Fibroblast of upper back skin (primary cell): Measurements from ENCODE around the gene ELL2.

Experiments used
- DNase-seq: peaks from one replicate; pipeline ENCODE4 v3.0.0-alpha.2; 2013

ELL2 gene

GRCh38 chr5:95956021-95956899, 5.4 kb downstream of the ELL2 start:
- peak; percentile 75 for DNase-seq

DNA sequence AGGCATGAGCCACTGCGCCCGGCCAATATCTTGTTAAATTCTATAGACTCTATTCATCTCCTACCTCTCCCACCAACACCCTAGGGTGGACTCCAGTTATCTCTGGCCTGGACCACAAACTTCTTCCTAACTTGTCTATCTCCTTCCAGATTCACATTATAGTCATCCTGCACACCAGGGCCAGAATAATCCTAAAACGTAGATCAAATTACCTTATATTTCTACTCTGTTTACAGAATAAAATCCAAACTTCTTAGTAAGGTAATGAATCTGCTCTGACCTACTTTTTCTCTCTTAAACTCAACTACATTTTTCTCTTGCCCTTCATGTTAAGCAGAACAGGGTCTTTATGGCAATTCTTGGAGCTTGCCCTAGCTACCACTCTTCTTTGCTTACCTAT, 6.9 kb downstream of the ELL2 start:
- DNase-seq, result no peak

DNA sequence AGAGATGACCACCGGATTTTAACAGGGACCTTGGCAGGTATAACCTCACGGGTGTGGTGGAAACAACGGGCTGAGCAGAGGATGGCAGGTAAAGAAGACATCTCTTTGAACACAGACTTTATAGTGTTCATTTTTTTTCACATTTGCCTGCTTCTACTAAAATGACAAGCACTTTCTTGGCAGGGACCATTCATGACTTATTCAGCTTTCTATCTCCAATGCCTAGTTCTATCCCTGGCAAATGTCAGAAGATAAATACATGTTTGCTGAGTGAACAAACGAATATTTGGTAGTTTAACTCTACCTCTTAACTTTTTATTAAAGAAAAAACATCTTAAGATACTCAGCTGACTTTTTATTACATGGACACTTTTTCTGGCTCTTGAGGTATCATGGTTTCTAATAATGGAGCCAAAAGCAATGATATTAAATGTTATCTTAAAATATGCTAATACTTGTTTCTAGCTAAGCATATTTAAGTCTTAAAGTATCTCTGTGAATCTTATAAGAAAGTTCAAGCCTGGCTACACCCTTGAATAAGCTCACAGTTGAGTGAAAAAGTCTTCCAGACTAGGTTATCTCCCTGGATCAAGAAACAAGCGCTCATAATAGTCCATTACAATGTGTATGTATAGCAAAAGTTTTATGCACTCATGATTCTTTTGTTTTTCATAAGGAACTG, 8.5 kb downstream of the ELL2 start:
- DNase-seq, result no peak

GRCh38 chr5:95951916-95952315, 9.7 kb downstream of the ELL2 start:
- no peak for DNase-seq

DNA sequence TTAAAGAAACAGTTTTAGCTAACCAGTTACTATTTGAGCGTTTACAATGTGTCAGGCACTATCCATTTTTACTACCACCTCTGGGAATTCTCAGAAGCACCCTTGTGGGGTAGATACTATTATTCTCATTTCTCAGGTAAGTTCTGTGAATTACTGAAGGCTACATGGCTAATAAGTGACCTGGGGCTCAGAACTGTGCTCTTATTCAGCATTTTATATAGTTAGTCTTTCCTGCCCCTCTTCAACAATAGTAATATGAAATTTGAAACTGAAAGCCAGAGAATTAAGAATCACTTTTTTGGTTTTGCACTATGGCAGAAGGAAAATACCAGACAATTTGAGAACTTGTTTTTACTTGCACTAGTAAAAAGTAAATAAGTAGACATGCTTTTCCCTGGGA, 11.8 kb downstream of the ELL2 start:
- DNase-seq, result no peak

DNA sequence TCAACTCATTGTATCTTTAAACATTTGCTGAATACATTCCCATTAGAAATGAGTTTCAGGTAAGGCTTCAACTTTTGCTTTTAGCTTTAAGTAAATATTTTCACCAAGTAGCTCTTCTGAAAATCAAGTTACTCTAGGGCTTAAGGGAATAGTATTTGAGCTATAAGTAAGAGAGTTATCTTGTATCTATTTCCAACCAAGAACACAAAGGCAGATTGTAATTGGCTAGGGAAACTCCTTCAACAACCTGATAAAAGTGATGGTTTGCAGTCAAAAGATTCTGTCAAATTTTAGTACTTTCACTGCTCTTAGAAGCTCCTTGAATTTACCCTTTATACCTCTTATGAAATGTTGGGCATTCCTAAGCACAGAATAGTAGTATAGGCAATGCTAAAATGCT, 13.0 kb downstream of the ELL2 start:
- no peak for DNase-seq

DNA sequence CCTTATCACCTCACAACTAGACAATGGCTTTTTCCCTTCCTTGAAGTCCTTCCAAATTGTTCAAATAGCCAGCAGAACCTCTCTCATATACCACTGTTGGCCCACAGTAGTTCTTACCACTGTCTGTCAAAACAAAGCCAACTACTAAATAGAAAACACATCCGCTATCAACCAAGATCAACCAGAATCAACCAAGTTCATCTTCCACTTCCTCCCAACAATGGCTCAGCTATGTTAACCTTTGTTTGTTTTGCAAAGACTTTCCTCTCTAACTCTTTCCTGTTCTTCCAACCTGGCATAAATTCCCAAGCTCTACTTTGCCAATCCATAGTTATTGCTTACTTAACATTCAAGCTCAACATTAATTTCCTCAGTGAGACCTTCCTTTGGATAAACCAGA, 15.2 kb downstream of the ELL2 start:
- no peak for DNase-seq

DNA sequence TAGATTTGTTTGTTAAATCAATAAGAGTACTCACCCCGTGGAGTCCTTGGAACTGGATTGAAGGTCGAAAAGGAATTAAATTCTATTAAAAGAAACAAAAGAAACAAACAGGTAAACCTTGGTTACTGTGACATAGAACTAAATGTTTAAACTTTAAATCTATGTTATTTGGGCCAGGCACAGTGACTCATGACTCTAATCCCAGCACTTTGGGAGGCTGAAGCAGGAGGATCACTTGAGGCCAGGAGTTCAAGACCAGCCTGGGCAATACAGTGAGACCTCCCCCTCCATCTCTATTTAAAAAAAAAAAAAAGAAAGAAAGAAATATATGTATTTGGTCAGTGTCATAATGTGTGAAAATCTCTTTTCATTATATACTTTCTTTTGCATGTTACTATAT, 18.7 kb downstream of the ELL2 start:
- DNase-seq, result no peak

- DNase-seq, result no peak
Measured at GRCh38 chr5:95942414-95942813, 19.2 kb downstream of the ELL2 start.

DNA sequence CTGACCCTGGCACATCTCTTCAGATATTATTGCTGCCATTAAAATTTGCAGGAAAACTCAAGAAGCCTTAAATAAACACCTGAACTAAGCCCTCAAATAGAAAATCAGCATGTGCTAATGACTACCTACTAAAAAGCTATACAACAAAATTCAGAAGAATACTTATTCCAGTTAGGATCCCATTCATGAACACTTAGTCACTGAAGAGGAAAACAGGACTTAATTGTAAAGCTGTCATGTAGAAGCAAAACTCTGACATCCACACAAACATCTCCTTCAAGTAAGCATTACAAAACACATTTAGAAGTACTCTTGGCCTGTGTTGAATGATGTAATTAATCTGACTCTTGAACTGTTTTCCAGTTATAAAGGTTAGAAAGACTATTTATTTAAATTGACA, 19.9 kb downstream of the ELL2 start:
- DNase-seq, result no peak

DNA sequence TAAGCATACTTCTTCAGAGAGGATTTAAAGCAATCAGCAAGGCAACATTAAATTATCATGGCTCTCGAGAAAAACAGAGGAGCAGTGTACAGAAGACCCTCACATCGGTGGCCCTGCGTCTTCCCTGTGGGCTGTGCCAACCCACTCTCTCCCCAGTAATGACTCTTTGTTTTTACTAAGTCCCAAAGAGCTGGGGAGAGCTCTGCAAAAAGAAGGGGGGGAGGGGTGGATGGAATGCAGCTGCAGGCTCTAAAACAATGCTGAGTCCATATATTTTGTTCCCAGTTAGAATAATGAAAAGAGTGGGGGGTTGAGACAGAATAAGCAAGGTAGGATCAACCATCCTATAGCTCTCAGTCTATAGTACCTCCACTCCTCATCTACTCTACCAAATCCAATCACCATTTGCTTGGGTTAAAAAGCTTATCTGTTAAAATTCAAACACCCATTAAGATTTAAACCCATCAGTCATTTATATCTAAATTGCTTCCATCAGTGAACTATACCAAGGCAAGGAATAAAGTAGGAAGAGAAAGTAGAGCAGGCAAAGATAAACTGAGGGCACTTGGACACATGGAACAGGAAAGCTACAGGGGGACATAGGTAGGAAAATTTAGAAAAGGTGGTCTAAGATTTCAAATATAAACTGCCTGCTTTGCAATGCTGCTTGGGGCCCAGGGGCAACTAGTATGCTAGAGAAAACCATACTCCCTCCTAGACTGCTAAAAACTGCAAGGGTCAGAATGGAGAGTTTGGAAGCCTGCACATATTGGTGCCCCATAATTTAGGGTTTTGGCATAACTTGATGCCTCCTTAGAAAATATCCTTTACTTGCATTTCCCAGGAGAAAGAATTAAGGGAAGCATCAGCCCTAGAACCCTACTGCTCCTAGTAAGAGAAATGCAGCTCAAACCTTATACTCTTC, 20.6 kb downstream of the ELL2 start:
- peak; percentile 58 for DNase-seq

GRCh38 chr5:95939465-95939864, 22.2 kb downstream of the ELL2 start:
- no peak for DNase-seq

DNA sequence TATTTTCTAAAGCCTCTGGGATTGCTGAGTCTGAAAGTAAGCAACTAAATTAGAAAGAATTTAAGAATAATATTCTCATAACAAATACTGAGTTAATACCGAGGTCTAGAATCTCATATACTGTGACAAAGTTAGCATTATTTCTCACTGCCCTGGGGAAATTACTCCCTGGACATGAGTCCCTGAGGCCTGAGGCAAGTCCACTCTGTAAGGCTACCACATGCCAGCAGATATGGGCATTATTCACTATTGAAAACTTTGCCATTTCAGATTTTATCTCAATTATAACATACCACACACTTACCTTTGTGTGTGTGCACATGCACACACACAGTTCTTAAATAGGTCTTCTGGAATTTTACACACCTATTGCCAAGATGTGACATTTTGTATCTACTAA, 22.9 kb downstream of the ELL2 start:
- no peak for DNase-seq

- no peak for DNase-seq
Measured at GRCh38 chr5:95938347-95938746, 23.3 kb downstream of the ELL2 start.

GRCh38 chr5:95937607-95938152, 24.0 kb downstream of the ELL2 start:
- DNase-seq, result no peak

DNA sequence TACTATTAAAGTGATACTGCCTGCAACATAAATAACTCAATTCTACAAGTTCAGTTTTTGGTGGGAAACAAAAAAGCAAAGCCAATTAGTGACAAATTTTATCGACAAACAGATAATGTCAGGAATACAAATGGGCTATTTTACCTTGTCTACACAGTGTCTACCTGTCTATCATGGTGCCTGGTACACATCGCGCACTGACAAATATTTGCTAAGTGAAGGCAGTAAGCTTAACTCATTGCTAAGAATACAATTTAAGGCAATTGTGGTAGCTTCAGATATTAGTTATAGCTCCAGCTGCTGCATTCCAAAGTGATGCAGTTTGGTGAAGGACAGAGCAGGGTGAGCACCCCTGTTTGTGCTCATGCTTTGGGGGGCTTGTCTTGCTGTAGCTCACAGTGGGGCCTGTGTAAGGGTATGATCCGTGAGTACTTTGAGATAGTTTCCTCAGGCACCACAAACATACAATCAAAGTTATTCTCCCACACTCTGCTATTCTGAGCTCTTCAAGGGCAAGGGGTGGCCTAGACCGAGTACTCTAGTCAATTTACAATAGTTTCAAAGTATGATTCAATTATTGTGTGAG, 24.7 kb downstream of the ELL2 start:
- DNase-seq, result no peak

- peak; percentile 79 for DNase-seq
Measured at GRCh38 chr5:95935553-95936100, 26.0 kb downstream of the ELL2 start.

DNA sequence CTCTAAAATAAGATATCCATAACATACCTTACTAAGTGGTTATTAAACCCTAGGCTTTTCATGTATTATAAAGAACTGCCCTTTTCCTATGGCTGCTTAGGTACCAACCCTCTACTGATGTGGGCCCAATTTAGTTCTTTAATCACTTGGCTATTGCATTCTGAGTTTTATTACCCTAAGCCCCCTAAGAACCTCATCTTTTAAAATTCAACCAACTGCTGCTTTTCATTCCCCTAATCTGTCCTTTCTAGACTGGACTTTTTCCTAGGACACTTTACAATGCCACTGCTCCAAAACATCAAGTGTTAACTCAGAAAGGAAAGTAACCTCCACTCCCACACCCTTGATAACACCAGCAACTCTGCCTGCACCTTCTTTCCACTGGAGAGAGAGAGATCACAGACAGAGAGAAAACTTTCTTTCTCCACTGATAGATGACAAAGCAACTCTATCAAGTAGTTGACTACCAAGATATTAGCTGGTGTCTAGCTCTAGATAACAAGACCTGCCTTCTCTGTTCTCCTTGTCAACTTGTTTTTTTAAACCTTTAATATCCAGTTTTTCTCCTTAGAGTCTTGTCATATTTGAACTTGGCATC, 27.3 kb downstream of the ELL2 start:
- no peak for DNase-seq

GRCh38 chr5:95932941-95933340, 28.7 kb downstream of the ELL2 start:
- DNase-seq, result no peak

GRCh38 chr5:95931079-95931833, 30.4 kb downstream of the ELL2 start:
- no peak for DNase-seq
